Stimulated activated CD8-positive, alpha-beta memory T cell treated with anti-CD3 and anti-CD28 coated beads, Interleukin-7, amount 100 ng/mL, for 1 hour (primary cell): Measurements from ENCODE around the gene LAIR1.

Experiments
- DNase-seq, 2 donors: peaks; one replicate each; pipeline ENCODE4 v3.0.0-alpha.2; 2020; ENCODE audit warnings: low read depth in 2 of 2

The LAIR1 gene

DNA sequence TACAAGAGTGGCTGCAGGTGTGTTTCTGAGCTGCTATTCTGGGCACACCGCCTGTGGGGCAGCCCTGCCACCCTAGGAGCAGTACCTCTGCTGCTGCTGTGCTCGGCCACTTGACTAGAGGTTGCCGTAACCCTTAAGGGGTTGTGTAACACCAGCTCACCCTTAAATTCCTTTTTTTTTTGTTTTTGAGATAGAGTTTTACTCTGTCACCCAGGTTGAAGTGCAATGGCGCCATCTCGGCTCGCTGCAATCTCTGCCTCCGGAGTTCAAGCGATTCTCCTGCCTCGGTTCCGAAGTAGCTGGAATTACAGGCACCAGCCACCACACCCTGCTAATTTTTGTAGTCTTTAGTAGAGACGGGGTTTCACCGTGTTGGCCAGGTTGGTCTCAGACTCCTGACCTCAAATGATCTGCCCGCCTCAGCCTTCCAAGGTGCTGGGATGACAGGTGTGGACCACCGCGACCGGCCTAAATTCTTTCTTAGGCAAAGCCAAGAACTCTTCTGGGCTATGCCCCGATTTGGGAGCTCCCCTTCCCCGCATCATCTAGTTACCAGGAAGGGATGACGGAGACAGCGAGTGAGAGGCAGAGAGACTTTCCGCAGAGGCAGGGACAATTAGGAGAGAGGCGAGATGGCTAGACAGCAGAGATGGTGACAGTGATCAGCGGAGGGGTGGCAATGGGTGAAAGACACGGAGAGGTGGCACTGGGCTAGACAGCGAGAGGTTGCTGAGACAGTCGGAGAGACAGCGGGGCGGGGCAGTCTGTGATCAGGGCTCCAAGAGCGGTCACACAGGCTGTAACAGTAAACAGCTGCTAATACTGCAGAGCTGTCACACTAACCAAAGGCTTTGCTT, 47.4 kb downstream of the LAIR1 start:
- no peak for DNase-seq

DNA sequence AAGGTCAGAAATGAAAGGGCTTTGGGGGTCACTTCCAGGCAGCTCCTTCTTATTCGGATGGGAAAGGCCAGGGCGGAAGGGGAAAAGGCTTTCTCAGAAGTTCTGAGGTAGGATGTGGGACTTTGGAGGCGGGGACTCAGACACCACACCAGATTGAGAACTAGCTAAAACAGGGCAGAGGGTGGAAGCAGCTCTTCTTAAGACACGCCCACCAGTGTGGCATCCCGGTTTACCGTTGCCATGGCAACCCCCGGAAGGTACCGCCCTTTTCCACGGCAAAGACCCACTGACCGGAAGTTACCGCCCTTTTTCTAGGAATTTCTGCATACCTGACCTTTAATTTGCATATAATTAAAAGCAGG, 48.0 kb downstream of the LAIR1 start:
- no peak for DNase-seq

DNA sequence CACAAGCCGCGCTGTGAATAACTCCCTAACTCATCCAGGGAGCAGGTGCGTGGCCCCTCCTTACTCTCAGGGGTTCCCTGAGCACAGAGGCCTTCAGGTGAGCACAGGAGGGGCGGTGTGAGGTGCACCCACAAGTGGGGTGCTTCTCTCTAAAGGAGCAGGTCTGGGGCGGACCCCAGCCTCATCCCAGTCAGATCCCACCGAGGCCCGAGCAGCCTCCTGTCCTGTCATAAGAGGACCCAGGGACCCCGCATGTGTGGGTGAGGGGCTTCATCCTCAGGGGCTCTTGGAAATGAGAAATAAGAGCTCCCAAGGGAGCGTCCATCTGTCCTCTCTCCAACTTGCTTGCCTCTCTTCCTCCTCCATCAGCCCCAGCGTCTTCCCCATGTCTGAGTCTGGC, 48.8 kb downstream of the LAIR1 start:
- DNase-seq = no peak

DNA sequence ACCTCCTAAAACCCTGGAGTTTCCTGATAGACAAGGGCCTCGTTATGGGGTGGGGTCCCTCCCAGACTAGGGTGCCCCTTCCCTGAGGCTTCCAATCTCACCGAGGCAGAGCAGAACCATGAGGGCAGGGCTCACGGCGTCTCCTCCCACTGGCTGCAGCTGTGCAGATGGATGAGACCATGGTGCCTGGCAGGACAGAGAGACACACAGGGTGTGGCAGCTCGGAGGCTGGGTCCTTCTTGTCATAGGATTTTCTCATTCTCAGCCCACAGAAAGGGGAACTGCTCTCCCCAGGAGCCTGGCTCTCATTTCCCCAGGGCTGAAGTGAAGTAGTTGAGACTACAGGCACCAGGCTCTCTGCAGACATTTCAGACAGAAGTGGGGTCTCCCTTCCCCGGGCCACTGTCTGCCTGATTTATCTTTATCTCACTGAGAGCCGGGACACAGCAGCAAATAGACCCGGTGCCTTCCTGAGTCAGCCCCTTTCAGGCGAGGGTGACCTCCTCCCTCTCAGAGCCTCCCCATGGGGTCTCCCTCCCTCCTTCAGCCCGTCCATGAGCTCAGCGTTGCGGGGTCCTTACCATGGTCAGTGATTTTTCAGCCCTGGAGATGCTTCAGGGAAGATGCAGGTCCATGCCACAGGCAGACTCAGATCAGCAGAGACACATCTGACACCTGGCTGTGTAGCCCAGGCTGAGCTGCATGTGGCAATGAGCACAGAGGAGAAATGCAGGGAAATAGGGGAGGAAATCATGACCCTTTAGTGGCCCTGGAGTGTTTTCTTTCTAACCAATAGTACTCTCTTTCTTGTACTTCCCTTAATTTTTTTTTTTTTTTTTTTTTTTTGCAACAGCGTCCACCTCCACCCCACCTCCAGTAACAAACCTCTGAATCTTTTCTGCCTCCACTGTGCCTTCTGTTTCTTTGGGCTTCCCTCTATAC, 52.0 kb downstream of the LAIR1 start, which contains the start of gene LILRA5:
Gene LILRA5 (minus strand): TSS at position 731 of the 942 bp plus-strand sequence. CDS start 147 bp downstream, at position 584.
- DNase-seq = no peak

DNA sequence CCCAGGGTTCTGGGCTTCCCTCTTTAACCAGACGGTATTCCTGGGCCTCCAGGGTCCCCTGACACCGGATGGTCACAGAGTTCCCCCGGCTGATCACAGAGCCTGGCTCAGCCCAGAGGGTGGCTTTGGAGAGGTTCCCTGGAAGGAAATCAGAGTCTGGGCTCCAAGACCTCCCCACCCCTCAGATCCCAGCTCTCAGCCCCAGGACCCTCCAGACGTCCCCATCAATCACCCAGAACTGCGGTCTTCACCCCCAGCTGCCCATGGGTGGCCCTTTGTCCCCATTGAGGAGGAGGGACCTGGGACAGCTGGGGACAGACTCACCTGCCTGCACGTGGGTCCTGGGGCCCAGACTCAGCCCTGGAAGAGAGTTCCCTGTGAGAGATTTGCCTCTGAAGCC, 52.7 kb downstream of the LAIR1 start:
- DNase-seq = no peak

DNA sequence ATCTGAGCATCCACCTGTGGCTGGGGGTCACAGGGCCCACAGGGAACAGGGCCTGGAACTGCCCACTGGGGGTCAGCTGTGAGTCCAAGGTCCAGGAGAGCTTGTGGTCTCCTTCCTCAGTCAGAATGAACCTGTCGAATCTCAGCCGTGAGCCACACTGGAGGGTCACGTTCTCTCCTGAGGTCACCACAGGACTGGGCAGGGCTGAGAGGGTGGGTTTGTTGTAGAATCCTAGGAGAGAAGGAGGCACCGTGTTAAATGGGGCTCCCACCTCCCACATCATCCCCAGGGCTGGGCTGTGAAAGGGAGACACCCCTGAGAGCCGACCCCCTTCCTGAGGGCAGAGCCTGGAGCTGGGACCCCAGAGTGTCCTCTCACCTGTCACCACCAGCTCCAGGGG, 53.2 kb downstream of the LAIR1 start:
- DNase-seq = no peak

DNA sequence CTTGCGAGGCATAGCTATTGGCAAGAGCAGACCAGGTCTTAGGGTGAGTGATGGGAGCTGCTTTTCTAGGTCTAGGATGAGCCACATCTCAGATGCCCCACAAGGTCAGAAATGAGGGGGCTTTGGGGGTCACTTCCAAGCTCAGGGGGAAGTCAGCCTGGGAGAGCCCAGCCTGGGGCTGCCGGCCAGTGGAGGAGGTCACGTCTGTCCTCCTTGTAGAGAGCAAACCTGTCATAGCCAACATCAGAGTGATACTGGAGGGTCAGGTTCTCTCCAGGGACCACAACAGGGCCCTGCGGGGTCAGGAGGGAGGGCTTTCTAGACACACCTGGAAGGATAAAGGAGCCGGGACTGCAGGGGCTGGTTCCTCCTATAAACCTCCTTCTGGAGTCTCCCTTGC, 54.2 kb downstream of the LAIR1 start:
- DNase-seq = no peak

DNA sequence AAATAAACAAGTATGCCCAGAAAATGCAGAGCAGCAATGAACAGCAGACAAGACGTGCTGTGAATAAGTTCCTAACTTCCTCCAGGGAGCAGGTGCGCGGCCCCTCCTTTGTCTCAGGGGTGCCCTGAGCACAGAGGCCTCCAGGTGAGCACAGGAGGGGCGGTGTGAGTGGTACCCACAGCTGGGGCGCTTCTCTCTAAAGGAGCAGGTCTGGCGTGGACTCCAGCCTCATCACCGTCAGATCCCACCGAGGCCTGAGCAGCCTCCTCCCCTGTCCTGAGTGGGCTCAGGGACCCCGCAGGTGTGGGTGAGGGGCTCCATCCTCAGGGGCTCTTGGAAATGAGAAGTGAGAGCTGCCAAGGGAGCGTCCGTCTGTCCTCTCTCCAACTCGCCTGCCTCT, 54.9 kb downstream of the LAIR1 start:
- DNase-seq = no peak

DNA sequence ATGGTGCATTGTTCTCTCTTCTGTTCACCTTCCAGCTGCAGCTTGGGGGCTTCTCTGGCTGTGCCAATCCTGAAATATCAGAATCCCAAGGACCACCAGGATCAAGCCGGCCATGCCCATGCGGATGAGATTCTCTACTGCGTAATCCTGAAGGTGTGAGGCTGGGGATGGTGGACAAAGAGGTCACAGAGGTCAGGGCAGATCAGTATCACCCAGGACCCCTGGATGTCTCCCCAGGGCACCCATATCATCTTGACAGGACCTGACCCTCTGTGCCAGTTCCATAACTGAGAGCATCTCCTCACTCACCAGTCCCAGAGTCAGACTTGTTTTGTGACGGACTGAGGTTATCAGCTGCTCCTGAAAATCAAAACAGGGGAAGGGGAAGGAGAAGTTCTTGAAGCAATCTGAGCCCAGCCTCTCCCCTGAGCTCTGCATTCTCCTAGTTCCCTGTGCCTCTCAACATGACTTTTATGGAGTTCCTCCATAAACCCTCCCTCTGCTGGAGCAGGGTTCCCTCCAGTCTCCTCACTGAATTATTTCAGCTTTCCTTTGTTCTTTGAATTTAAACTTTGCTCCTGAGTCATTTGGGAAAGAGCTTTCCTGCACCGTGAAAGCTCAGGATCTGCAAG, 57.2 kb downstream of the LAIR1 start:
- DNase-seq = no peak

DNA sequence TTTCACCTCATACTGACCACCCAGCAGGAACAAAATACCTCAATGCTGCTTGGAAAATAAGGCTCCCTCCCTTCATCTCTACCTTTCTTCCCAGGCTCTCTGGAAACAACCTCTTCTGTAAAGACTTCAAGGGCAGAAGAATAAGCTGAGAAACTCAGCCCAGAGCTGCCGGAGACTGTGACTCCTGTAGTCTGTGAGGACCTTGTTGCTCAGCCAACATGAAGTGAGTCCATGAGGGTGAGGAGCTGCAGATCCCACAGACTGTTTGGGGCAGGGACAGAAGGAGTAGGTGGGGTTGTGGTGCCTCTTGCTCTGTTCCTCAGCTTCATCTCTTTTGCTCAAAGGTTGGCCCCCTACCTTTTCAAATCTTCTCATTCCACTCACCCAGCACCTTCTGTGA, 59.6 kb downstream of the LAIR1 start:
- DNase-seq = no peak

DNA sequence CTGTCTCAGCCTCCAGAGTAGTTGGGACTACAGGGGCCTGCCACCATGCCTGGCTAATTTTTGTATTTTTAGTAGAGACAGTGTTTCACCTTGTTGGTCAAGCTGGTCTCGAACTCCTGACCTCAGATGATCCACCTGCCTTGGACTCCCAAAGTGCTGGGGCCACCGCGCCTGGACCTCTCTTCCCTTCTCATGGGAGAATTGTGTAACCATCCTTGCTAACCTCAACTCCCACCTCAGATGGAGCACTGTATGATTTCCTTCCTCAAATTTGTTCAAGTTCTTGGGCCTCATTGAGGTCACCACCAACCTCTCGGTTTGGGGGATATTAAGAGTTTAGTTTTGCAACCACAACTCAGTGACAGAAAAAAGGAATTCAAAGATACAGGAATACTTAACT, 62.5 kb downstream of the LAIR1 start:
- no peak for DNase-seq
